HEK293 (cell line): ENCODE measurements around the gene GNB5.

ENCODE experiments used
- CTCF ChIA-PET: fragments of 350-600 bp; formaldehyde crosslinking; extraction: SDS; loops from one replicate; lab custom pipeline; 2021; ENCODE audit warnings: antibody characterized with exemption; lab: Yijun Ruan, JAX
- POLR2A ChIA-PET: fragments of 300-600 bp; formaldehyde crosslinking; extraction: SDS; loops from one replicate; lab custom pipeline; 2020; ENCODE audit warnings: antibody characterized with exemption, inconsistent platforms; lab: Yijun Ruan, JAX
- H3K27ac ChIP-seq: fragments of 200-500 bp; sonication (Bioruptor generic); 2 replicates; pipeline ENCODE4 v1.5.1; 2014; ENCODE audit warnings: low read depth, low read length, control low read depth, inconsistent platforms; ENCODE audit errors: extremely low read depth
- H3K36me3 ChIP-seq, 2 experiments: fragments of 200-500 bp in 1 of 2; sonication (Bioruptor generic) in 1 of 2; 1 replicate in 1 of 2; 2 replicates in 1 of 2; pipeline ENCODE4 v1.5.1; 2014 to 2017; ENCODE audit warnings: inconsistent platforms in 2 of 2, low read length in 2 of 2; ENCODE audit not compliant: control insufficient read depth in 2 of 2, insufficient read depth in 1 of 2
- H3K4me1 ChIP-seq: fragments of 200-500 bp; sonication (Bioruptor generic); 2 replicates; pipeline ENCODE4 v1.5.1; 2014; ENCODE audit warnings: mild to moderate bottlenecking, low read length, inconsistent platforms; ENCODE audit not compliant: control insufficient read depth, insufficient read depth
- H3K4me3 ChIP-seq: 2 replicates; pipeline ENCODE4 v1.5.1; 2011; ENCODE audit warnings: low read depth, mild to moderate bottlenecking, control low read depth, low read length, moderate library complexity
- H3K9me3 ChIP-seq: fragments of 200-500 bp; sonication (Bioruptor generic); 2 replicates; pipeline ENCODE4 v1.5.1; 2014; ENCODE audit warnings: low read depth, low read length, inconsistent platforms; ENCODE audit not compliant: control insufficient read depth, insufficient read depth
- HOXD13 ChIP-seq: sonication (generic); formaldehyde crosslinking; IDR thresholded peaks from 2 replicates; pipeline ENCODE4 v1.8.0; 2022; ENCODE audit warnings: missing genetic modification reagents, borderline replicate concordance
- KLF1 ChIP-seq: fragments of 450-650 bp; formaldehyde crosslinking; IDR thresholded peaks from 2 replicates; pipeline ENCODE4 v1.5.1; 2016; ENCODE audit warnings: missing biosample characterization, missing genetic modification characterization
- ZBTB20 ChIP-seq: fragments of 450-650 bp; formaldehyde crosslinking; IDR thresholded peaks from 2 replicates; pipeline ENCODE4 v1.5.1; 2016; ENCODE audit warnings: missing biosample characterization, missing genetic modification characterization
- ZBTB8A ChIP-seq: fragments of 450-650 bp; formaldehyde crosslinking; IDR thresholded peaks from 2 replicates; pipeline ENCODE4 v1.5.1; 2016; ENCODE audit warnings: missing biosample characterization, missing genetic modification characterization
- ZNF10 ChIP-seq: fragments of 450-650 bp; formaldehyde crosslinking; IDR thresholded peaks from 2 replicates; pipeline ENCODE4 v1.5.1; 2017; ENCODE audit warnings: missing biosample characterization, missing genetic modification characterization
- ZNF112 ChIP-seq: fragments of 450-650 bp; formaldehyde crosslinking; IDR thresholded peaks from 2 replicates; pipeline ENCODE4 v1.5.0; 2017; ENCODE audit warnings: missing biosample characterization, missing genetic modification characterization
- ZNF335 ChIP-seq: fragments of 450-650 bp; formaldehyde crosslinking; conservative IDR thresholded peaks from 2 replicates; pipeline ENCODE4 v1.5.1; 2016; ENCODE audit warnings: missing biosample characterization, missing genetic modification characterization
- ZNF473 ChIP-seq: fragments of 450-650 bp; formaldehyde crosslinking; IDR thresholded peaks from 2 replicates; pipeline ENCODE4 v1.5.1; 2017; ENCODE audit warnings: missing biosample characterization, missing genetic modification characterization
- ZNF530 ChIP-seq: fragments of 450-650 bp; formaldehyde crosslinking; IDR thresholded peaks from 2 replicates; pipeline ENCODE4 v1.5.1; 2016; ENCODE audit warnings: low read depth, missing biosample characterization, missing genetic modification characterization
- ZNF785 ChIP-seq: fragments of 450-650 bp; formaldehyde crosslinking; IDR thresholded peaks from 2 replicates; pipeline ENCODE4 v1.5.1; 2016; ENCODE audit warnings: missing biosample characterization, missing genetic modification characterization
- ZNF791 ChIP-seq: fragments of 450-650 bp; formaldehyde crosslinking; IDR thresholded peaks from 2 replicates; pipeline ENCODE4 v1.5.1; 2016; ENCODE audit warnings: missing biosample characterization, missing genetic modification characterization
- TF ChIP-seq, protein P1 (sequence below): fragments of 450-650 bp; formaldehyde crosslinking; conservative IDR thresholded peaks from 2 replicates; pipeline ENCODE4 v1.5.1; 2016; ENCODE audit warnings: low read depth, missing biosample characterization, missing genetic modification characterization
- TF ChIP-seq, protein P2 (sequence below): fragments of 450-650 bp; formaldehyde crosslinking; IDR thresholded peaks from 2 replicates; pipeline ENCODE4 v1.5.1; 2016; ENCODE audit warnings: missing biosample characterization, missing genetic modification characterization
- TF ChIP-seq, protein P3 (sequence below): fragments of 450-650 bp; formaldehyde crosslinking; IDR thresholded peaks from 2 replicates; pipeline ENCODE4 v1.5.1; 2016; ENCODE audit warnings: missing biosample characterization, missing genetic modification characterization
- TF ChIP-seq, protein P4 (sequence below): fragments of 450-650 bp; formaldehyde crosslinking; IDR thresholded peaks from 2 replicates; pipeline ENCODE4; 2016; ENCODE audit warnings: missing biosample characterization, missing genetic modification characterization
- TF ChIP-seq, protein P5 (sequence below): fragments of 450-650 bp; IDR thresholded peaks from 2 replicates; pipeline ENCODE4 v1.5.1; 2018; ENCODE audit warnings: missing biosample characterization, missing genetic modification characterization
- TF ChIP-seq, protein P6 (sequence below): fragments of 450-650 bp; formaldehyde crosslinking; IDR thresholded peaks from 2 replicates; pipeline ENCODE4 v1.5.1; 2016; ENCODE audit warnings: missing biosample characterization, missing genetic modification characterization

The GNB5 gene

DNA sequence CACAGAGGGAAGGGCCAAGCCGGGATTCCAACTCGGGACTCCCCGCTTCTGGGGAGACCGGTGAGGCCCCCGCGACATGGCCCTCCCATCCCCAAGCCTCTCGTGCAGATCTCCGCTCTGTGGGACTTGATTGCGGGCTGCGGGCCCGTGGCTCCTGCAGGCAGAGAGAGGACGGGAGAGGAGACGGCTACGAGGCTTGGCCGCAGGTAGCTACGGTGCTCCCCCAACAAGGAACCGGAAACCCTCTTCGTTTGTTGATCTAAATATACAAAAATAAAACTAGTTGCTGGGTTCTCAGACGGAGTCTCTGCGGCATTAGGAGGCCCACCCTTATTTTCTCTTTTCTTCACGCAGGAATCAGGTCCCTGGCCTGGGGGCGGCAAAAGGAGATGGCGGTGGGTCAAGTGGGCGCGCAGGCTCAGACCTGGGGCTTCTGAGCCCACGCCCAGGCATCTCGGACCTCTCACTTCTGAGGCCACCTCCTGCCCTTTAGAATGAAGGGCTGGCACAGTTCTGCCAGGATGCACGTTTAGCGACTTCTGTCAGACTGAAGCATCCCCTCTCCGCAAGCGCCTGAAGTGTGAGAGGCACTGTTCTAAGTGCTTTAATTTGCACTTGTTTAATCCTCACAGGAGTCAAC is 10.9 kb downstream of the GNB5 start:
- TF ChIP-seq, protein P1, sequence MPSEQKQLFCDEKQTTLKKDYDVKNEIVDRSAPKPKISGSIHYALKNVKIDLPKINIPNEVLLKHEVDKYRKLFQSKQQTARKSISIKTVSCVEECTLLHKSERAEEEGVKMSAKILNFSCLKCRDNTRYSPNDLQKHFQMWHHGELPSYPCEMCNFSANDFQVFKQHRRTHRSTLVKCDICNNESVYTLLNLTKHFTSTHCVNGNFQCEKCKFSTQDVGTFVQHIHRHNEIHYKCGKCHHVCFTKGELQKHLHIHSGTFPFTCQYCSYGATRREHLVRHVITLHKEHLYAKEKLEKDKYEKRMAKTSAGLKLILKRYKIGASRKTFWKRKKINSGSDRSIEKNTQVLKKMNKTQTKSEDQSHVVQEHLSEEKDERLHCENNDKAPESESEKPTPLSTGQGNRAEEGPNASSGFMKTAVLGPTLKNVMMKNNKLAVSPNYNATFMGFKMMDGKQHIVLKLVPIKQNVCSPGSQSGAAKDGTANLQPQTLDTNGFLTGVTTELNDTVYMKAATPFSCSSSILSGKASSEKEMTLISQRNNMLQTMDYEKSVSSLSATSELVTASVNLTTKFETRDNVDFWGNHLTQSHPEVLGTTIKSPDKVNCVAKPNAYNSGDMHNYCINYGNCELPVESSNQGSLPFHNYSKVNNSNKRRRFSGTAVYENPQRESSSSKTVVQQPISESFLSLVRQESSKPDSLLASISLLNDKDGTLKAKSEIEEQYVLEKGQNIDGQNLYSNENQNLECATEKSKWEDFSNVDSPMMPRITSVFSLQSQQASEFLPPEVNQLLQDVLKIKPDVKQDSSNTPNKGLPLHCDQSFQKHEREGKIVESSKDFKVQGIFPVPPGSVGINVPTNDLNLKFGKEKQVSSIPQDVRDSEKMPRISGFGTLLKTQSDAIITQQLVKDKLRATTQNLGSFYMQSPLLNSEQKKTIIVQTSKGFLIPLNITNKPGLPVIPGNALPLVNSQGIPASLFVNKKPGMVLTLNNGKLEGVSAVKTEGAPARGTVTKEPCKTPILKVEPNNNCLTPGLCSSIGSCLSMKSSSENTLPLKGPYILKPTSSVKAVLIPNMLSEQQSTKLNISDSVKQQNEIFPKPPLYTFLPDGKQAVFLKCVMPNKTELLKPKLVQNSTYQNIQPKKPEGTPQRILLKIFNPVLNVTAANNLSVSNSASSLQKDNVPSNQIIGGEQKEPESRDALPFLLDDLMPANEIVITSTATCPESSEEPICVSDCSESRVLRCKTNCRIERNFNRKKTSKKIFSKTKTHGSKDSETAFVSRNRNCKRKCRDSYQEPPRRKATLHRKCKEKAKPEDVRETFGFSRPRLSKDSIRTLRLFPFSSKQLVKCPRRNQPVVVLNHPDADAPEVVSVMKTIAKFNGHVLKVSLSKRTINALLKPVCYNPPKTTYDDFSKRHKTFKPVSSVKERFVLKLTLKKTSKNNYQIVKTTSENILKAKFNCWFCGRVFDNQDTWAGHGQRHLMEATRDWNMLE (tag by site-specific recombination) = no peak
- TF ChIP-seq KLF1 (tag by site-specific recombination) = no peak
- no peak for TF ChIP-seq ZNF10 (tag by site-specific recombination)
- TF ChIP-seq ZNF335 (tag by site-specific recombination) = peak; percentile 35
- peak; percentile 35; the same call in 1 of the 2 replicates for TF ChIP-seq ZBTB20
- TF ChIP-seq ZNF785 (tag by site-specific recombination) = no peak
- POLR2A ChIA-PET = no interaction called here
- Histone ChIP-seq H3K4me1 (no peaks in the 10 kb centered on the region), H3K36me3 (no peaks in the 10 kb centered on the region), H3K4me3 (peak overlapping the region; percentile 83), H3K9me3 (no peaks in the 10 kb centered on the region), H3K27ac (no peak overlapping the region; the same call in 1 of the 2 replicates)
- CTCF ChIA-PET = no interaction called here

DNA sequence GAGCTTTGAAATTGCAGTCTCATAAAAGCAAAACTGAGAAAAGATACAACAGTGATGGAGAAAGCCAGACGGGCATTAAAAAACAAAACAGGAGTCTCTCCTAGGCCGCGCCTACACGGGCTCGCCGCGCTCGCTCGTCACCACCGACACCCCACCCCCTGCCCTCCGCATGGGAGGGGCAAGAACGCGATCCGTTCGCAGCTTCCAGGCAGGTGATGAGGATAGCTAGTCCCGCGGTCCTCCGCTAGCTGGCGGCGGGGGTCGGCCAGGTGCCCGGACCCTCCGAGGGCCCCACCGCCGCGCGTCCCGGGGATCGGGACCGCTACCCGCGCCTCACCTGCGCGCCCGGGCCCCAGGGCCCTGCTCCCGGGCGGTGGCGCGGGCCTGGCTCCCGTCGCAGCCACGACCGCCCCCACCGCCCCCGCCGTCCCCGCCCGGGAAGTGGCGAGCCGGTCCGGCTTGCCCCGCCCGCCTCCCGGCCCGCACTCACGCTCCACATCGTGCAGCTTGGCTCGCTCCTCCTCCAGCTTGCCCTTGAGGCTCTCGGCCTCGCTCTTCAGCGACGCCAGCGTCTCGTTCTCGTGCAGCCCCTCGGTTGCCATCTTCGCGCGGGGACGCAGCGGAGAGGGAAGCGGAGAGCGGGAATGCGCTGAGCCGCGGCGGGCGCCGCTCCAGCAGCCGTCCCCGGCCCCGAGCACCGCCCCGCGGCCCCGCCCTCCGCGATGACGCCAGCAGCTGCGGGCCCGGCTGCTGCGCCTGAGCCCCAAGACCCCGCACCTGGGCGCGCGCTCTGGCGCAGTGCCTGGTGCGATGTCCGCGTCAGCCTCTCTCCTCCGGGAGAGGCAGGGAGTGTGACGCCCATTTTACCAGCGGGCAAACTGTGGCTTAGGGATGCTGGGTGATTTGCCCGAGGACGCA is 11.7 kb downstream of the GNB5 start:
- ChIA-PET POLR2A (no interaction called here), CTCF (interaction anchor here (0.6 to 1.5 kb wide), 3 partner anchors 29 to 280 kb away, joined by 3 to 5 read pairs (median 4); no protein-coding TSS in a partner anchor)
- peak overlapping the region; percentile 58; the same call in 1 of the 2 replicates for H3K27ac ChIP-seq
- TF ChIP-seq, protein P2, sequence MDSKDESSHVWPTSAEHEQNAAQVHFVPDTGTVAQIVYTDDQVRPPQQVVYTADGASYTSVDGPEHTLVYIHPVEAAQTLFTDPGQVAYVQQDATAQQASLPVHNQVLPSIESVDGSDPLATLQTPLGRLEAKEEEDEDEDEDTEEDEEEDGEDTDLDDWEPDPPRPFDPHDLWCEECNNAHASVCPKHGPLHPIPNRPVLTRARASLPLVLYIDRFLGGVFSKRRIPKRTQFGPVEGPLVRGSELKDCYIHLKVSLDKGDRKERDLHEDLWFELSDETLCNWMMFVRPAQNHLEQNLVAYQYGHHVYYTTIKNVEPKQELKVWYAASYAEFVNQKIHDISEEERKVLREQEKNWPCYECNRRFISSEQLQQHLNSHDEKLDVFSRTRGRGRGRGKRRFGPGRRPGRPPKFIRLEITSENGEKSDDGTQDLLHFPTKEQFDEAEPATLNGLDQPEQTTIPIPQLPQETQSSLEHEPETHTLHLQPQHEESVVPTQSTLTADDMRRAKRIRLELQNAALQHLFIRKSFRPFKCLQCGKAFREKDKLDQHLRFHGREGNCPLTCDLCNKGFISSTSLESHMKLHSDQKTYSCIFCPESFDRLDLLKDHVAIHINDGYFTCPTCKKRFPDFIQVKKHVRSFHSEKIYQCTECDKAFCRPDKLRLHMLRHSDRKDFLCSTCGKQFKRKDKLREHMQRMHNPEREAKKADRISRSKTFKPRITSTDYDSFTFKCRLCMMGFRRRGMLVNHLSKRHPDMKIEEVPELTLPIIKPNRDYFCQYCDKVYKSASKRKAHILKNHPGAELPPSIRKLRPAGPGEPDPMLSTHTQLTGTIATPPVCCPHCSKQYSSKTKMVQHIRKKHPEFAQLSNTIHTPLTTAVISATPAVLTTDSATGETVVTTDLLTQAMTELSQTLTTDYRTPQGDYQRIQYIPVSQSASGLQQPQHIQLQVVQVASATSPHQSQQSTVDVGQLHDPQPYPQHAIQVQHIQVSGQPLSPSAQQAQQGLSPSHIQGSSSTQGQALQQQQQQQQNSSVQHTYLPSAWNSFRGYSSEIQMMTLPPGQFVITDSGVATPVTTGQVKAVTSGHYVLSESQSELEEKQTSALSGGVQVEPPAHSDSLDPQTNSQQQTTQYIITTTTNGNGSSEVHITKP = 0 out of 2 replicates have a peak, but pooled peaks have one; percentile 13
- TF ChIP-seq, protein P3, sequence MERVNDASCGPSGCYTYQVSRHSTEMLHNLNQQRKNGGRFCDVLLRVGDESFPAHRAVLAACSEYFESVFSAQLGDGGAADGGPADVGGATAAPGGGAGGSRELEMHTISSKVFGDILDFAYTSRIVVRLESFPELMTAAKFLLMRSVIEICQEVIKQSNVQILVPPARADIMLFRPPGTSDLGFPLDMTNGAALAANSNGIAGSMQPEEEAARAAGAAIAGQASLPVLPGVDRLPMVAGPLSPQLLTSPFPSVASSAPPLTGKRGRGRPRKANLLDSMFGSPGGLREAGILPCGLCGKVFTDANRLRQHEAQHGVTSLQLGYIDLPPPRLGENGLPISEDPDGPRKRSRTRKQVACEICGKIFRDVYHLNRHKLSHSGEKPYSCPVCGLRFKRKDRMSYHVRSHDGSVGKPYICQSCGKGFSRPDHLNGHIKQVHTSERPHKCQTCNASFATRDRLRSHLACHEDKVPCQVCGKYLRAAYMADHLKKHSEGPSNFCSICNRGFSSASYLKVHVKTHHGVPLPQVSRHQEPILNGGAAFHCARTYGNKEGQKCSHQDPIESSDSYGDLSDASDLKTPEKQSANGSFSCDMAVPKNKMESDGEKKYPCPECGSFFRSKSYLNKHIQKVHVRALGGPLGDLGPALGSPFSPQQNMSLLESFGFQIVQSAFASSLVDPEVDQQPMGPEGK = peak; percentile 62; the same call in 1 of the 2 replicates
- TF ChIP-seq ZNF791 (tag by site-specific recombination) (no peak), ZNF530 (tag by site-specific recombination) (no peak), HOXD13 (CRISPR knock-in tag) (no peak), ZBTB8A (tag by site-specific recombination) (peak; percentile 78), ZNF473 (tag by site-specific recombination) (no peak), ZNF112 (tag by site-specific recombination) (no peak)
- TF ChIP-seq, protein P4, sequence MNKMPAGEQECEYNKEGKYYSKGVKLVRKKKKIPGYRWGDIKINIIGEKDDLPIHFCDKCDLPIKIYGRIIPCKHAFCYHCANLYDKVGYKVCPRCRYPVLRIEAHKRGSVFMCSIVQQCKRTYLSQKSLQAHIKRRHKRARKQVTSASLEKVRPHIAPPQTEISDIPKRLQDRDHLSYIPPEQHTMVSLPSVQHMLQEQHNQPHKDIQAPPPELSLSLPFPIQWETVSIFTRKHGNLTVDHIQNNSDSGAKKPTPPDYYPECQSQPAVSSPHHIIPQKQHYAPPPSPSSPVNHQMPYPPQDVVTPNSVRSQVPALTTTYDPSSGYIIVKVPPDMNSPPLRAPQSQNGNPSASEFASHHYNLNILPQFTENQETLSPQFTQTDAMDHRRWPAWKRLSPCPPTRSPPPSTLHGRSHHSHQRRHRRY (tag by site-specific recombination) = no peak
- TF ChIP-seq, protein P5, sequence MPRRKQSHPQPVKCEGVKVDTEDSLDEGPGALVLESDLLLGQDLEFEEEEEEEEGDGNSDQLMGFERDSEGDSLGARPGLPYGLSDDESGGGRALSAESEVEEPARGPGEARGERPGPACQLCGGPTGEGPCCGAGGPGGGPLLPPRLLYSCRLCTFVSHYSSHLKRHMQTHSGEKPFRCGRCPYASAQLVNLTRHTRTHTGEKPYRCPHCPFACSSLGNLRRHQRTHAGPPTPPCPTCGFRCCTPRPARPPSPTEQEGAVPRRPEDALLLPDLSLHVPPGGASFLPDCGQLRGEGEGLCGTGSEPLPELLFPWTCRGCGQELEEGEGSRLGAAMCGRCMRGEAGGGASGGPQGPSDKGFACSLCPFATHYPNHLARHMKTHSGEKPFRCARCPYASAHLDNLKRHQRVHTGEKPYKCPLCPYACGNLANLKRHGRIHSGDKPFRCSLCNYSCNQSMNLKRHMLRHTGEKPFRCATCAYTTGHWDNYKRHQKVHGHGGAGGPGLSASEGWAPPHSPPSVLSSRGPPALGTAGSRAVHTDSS (tag by site-specific recombination) = no peak
- TF ChIP-seq, protein P6, sequence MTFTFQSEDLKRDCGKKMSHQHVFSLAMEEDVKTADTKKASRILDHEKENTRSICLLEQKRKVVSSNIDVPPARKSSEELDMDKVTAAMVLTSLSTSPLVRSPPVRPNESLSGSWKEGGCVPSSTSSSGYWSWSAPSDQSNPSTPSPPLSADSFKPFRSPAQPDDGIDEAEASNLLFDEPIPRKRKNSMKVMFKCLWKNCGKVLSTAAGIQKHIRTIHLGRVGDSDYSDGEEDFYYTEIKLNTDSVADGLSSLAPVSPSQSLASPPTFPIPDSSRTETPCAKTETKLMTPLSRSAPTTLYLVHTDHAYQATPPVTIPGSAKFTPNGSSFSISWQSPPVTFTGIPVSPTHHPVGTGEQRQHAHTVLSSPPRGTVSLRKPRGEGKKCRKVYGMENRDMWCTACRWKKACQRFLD (tag by site-specific recombination) = no peak

More for the DNA sequence above, 11.7 kb downstream of the GNB5 start:
- no peaks in the 10 kb centered on the region for H3K36me3 ChIP-seq
- no peaks in the 10 kb centered on the region for H3K4me1 ChIP-seq
- H3K9me3 ChIP-seq = no peaks in the 10 kb centered on the region
- H3K4me3 ChIP-seq = peak overlapping the region; percentile 83
